HUES64 (cell line): ENCODE results near the gene ADPRHL1. TPM values are rescaled to one million over a fixed set of nuclear protein-coding genes. Genes with fewer than 3 reads are reported as not detected.
A peak's percentile ranks its signal among the peaks of the same experiment; 100 is the strongest.

Experiments used
- H3K27ac ChIP-seq: 2 replicates; pipeline ENCODE4 v1.7.0; 2013; ENCODE audit warnings: low read depth, low read length, inconsistent platforms
- H3K27me3 ChIP-seq: 2 replicates; pipeline ENCODE4 v1.6.1; 2013; ENCODE audit warnings: mild to moderate bottlenecking, low read length; ENCODE audit not compliant: insufficient read depth
- H3K36me3 ChIP-seq: 2 replicates; pipeline ENCODE4 v1.6.1; 2013; ENCODE audit warnings: mild to moderate bottlenecking, low read length; ENCODE audit not compliant: insufficient read depth
- H3K4me1 ChIP-seq: 2 replicates; pipeline ENCODE4 v1.6.1; 2013; ENCODE audit warnings: mild to moderate bottlenecking, low read length, moderate library complexity; ENCODE audit not compliant: insufficient read depth
- H3K4me3 ChIP-seq: 2 replicates; pipeline ENCODE4 v1.5.1; 2013; ENCODE audit warnings: mild to moderate bottlenecking, low read length, moderate library complexity
- H3K9ac ChIP-seq: 2 replicates; pipeline ENCODE4 v1.6.1; 2013; ENCODE audit warnings: mild to moderate bottlenecking, low read depth, low read length
- H3K9me3 ChIP-seq: 2 replicates; pipeline ENCODE4 v1.6.1; 2013; ENCODE audit warnings: low read depth, low read length; ENCODE audit not compliant: insufficient read depth
- WGBS: fragments of 150-250, 120-280 bp; methylation state at CpG from one replicate; pipeline ENCODE4 v1.1.7; 2013; ENCODE audit warnings: missing lambda C conversion rate; 5-methylcytosine and 5-hydroxymethylcytosine counted together
- polyA plus RNA-seq, 2 experiments: library from polyadenylated mRNA; stranded (reverse); fragments of 50-300 nt; gene quantifications; one replicate each; pipeline ENCODE4 v1.2.3, GENCODE V29; 2013

The ADPRHL1 gene
- 0.85 TPM for polyA plus RNA-seq (2013, experiment 1 of 2)
- polyA plus RNA-seq (2013, experiment 2 of 2) = 0.82 TPM

DNA sequence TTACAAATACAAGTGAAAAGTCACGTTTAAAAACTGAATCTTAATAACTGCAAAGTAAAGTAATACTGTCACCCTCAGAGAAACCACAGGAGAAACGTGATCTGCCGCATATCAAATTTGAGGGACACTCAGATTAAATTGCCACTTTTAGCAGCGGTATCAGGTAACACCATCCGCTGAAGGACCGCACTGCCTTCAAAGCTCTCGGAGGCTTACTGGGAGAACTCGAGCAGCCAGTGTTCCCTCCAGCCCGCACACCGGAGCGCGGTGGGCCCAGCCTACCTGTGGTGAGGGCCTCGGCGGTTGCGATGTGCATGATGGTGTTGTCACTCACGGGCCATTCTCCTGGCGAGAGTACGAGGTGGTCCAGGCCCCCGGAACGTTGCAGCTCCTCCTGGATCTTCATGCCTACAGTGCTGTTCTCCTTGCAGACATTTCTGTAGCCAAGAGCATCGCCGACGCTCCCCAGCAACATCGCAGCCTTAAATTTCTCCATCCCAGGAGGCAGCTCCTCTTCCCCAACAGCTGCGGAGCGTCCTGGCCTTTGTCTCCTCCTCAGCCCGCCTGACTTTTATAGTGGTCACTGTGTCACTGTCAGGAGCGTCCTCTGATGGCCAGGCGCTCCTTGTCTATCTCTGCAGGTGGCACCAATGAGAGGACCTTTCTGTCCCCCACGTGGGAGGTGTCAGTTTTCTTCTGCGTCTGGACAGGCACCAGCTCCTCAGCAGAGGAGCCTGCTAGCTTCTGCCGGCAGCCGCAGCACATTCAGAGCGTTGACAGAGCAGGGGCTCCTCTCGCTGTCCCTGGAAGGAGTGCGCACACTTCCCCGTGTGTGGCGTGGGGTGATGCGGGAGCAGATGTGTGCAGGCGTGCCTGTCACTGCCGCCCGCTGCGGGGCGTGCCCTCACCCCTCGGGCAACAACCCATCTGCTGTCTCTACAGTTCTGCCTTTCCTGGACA, at the start of gene ADPRHL1:
Gene ADPRHL1 (minus strand): TSS at position 547 of the 960 bp plus-strand sequence. CDS start 51 bp downstream, at position 496.
- no peak within 1 kb of the TSS for H3K27ac ChIP-seq

DNA sequence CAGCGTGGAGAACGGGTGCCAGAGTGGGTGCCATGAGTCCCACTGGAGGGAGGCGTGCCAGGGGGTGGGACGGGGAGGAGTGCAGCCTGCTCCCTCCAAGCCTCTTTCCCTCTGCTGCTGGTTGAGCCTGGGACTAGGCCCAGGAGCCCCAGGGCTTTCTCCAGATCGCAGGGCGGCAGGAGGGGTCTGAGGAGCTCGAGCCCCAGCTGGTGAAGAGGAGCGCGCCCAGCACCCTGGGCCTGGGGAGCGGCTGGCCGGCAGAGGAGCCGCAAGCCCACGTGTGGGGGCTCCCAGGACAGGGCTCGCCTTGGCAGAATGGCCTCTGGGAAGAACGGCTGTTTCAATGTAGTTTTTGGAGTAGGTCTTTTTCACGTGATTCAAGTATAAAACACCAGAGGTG, 49.4 kb upstream of the ADPRHL1 start:
- no peaks in the 10 kb centered on the region for H3K4me1 ChIP-seq
- no peak overlapping the region for H3K4me3 ChIP-seq
- H3K27me3 ChIP-seq = no peaks in the 10 kb centered on the region
- no peaks in the 10 kb centered on the region for H3K9me3 ChIP-seq
- no peak overlapping the region for H3K9ac ChIP-seq
- peaks cover 87% of the 10 kb centered on the region for H3K36me3 ChIP-seq
- no peak overlapping the region for H3K27ac ChIP-seq
- 96% methylated on average over 15 of the region's 16 CpGs for WGBS

More for the DNA sequence above, at the start of gene ADPRHL1:
- H3K9ac ChIP-seq = no peak within 1 kb of the TSS
- WGBS = 93% methylated on average over 45 of the region's 45 CpGs
- H3K27me3 ChIP-seq = no peaks in the 10 kb centered on the region
- H3K4me1 ChIP-seq = no peaks in the 10 kb centered on the region
- H3K4me3 ChIP-seq = no peak within 1 kb of the TSS
- peaks cover 32% of the 10 kb centered on the region for H3K36me3 ChIP-seq
- no peaks in the 10 kb centered on the region for H3K9me3 ChIP-seq

DNA sequence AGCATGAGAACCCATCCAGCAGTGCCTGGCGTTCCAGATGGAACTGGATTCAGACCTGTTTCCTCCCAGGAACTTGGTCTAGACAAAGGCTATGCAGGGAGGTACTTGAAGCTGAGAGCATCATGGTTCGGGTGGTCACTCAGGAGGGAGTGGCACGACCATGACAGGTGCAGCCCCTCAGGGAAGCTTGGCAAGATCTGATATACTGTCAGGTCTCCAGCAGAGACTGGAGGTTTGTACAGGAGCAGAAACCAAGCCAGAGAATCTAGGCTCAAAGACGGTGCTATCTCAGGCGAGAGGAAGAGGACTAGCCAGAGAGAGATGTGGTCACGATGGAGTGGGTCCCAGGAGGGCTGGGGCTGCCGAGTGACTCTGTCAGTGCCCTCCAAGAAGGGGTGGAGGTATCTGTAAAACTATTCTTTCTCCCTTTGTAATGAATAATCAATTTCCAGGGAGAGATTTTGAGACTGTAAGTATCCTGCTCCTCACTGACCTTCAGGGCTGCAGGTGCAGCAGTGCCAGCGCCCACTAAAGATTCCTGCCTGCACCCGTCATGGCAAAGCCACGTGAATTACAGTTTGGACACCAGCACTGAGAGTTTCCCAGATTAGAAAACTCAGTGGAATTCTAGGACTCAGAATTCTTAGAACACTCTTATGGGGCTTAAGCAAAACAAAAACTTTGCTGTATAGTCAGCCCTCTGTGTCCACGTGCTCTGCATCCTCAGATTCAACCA, 47.4 kb upstream of the ADPRHL1 start:
- Histone ChIP-seq H3K9me3 (no peaks in the 10 kb centered on the region), H3K4me3 (no peak overlapping the region), H3K27me3 (no peaks in the 10 kb centered on the region), H3K4me1 (peaks cover 7% of the 10 kb centered on the region; the same call in 1 of the 2 replicates), H3K27ac (no peak overlapping the region), H3K36me3 (peaks cover 99% of the 10 kb centered on the region), H3K9ac (no peak overlapping the region)
- WGBS = 85% methylated on average over 11 of the region's 11 CpGs

DNA sequence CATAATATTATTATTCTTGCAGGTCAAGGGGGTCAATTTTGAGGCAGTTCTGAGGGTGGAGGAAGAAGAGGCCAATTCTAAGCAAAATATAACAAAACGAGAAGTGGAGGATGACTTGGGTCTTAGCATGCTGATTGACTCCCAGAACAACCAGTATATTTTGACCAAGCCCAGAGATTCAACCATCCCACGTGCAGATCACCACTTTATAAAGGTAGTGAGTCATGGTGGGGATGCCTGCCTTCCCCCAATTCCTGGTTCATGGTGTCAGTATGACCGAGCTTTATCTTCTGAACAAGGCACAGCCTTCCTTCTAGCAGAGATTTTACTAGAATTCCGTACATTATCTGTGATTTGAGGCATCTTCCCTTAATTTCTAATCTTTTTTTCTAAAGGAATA, 46.6 kb upstream of the ADPRHL1 start:
- Histone ChIP-seq H3K27ac (no peak overlapping the region), H3K9ac (no peak overlapping the region), H3K27me3 (no peaks in the 10 kb centered on the region), H3K36me3 (peaks cover 94% of the 10 kb centered on the region), H3K4me3 (no peak overlapping the region), H3K4me1 (peaks cover 15% of the 10 kb centered on the region; the same call in 1 of the 2 replicates), H3K9me3 (no peaks in the 10 kb centered on the region)
- 91% methylated on average over 4 of the region's 4 CpGs for WGBS

DNA sequence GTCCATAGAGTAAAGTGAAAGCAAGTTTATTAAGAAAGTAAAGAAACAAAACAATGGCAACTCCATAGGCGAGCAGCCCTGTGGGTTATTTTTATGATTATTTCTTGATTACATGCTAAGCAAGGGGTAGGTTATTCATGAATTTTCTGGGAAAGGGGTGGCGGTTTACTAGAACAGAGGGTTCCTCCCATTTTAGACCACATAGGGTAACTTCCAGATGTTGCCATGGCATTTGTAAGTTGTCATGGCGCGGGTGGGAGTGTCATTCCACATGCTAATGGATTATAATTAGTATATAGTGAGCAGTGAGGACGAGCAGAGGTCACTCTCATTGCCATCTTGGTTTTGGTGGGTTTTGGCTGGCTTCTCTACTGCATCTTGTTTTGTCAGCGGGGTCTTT, 45.6 kb upstream of the ADPRHL1 start:
- H3K9ac ChIP-seq = no peak overlapping the region
- no peak overlapping the region for H3K27ac ChIP-seq
- H3K4me3 ChIP-seq = no peak overlapping the region
- WGBS = 85% methylated on average over 6 of the region's 6 CpGs
- H3K4me1 ChIP-seq = peaks cover 23% of the 10 kb centered on the region
- H3K36me3 ChIP-seq = peaks cover 83% of the 10 kb centered on the region
- no peaks in the 10 kb centered on the region for H3K9me3 ChIP-seq
- no peaks in the 10 kb centered on the region for H3K27me3 ChIP-seq

DNA sequence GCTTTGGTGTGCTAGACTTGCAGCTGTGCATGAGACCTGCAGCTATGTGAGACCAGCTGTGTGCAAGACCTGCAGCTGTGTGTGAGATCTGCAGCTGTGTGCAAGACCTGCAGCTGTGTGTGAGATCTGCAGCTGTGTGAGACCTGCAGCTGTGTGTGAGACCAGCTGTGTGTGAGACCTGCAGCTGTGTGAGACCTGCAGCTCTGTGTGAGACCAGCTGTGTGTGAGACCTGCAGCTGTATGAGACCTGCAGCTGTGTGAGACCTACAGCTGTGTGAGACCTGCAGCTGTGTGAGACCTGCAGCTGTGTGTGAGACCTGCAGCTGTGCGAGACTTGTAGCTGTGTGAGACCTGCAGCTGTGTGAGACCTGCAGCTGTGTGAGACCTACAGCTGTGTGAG, 43.9 kb upstream of the ADPRHL1 start:
- no peak overlapping the region for H3K9ac ChIP-seq
- H3K36me3 ChIP-seq = peaks cover 66% of the 10 kb centered on the region

DNA sequence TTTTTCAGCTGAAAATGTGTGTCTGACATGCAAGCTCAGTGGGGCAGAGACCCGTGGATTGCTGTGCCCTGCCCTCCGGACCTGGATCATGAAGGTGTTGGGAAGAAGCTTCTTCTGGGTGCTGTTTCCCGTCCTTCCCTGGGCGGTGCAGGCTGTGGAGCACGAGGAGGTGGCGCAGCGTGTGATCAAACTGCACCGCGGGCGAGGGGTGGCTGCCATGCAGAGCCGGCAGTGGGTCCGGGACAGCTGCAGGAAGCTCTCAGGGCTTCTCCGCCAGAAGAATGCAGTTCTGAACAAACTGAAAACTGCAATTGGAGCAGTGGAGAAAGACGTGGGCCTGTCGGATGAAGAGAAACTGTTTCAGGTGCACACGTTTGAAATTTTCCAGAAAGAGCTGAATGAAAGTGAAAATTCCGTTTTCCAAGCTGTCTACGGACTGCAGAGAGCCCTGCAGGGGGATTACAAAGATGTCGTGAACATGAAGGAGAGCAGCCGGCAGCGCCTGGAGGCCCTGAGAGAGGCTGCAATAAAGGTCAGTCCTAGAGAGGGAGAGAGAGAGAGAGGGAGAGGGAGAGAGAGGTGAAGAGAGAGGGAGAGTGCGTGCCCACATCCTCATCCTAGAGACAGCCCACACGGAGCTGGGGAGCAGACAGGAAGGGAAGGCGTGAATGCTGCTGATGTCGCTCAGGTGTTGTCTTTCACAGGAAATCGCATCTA, 42.4 kb upstream of the ADPRHL1 start:
- H3K27me3 ChIP-seq = no peaks in the 10 kb centered on the region
- 0 out of 2 replicates have a peak overlapping the region, but pooled peaks have one; percentile 18 for H3K9ac ChIP-seq
- peak overlapping the region; percentile 40 for H3K4me3 ChIP-seq
- H3K36me3 ChIP-seq = peaks cover 51% of the 10 kb centered on the region
- peaks cover 42% of the 10 kb centered on the region for H3K4me1 ChIP-seq
- no peaks in the 10 kb centered on the region for H3K9me3 ChIP-seq
- H3K27ac ChIP-seq = peak overlapping the region; percentile 38
- WGBS = 23% methylated on average over 25 of the region's 26 CpGs

More for the DNA sequence above, 43.9 kb upstream of the ADPRHL1 start:
- Histone ChIP-seq H3K9me3 (no peaks in the 10 kb centered on the region), H3K27me3 (no peaks in the 10 kb centered on the region), H3K4me1 (peaks cover 37% of the 10 kb centered on the region), H3K4me3 (no peak overlapping the region), H3K27ac (no peak overlapping the region)
- WGBS = 56% methylated on average over 1 of the region's 1 CpG

DNA sequence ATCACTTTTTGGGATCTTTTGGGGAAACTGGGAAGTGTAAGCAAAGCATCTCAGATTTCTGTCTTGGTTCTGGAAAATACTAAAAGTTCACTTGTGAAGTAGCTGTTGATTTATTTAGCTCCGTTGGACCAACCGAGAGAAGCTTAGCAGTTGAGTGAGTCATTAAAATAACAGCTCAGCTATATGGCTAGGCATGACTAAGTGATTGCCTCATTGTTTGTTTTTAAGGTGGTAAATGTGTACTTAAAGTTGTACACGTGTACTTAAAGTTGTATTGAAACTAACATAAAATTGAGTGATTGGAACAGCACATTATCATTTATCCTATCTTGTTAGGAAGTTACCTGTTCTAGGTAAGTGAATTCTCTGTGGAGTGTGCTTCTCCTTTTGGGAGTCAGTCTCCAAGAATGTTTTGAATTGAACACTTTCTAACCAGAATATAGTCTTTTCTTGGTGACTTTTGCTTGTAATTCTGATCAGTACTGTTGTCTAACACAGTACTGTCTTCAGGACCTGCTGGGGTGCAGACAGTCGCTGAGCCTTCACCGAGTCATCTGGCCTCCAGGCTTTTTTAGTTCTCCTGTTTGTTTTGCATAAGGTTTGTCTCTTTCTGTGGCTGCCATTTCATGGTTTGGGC, 40.1 kb upstream of the ADPRHL1 start:
- H3K27me3 ChIP-seq = no peaks in the 10 kb centered on the region
- peak overlapping the region; percentile 10 for H3K4me3 ChIP-seq
- peaks cover 50% of the 10 kb centered on the region for H3K4me1 ChIP-seq
- H3K9me3 ChIP-seq = no peaks in the 10 kb centered on the region
- peaks cover 29% of the 10 kb centered on the region for H3K36me3 ChIP-seq
- peak overlapping the region; percentile 52; the same call in 1 of the 2 replicates for H3K9ac ChIP-seq
- WGBS = 20% methylated on average over 5 of the region's 5 CpGs
- H3K27ac ChIP-seq = peak overlapping the region; percentile 43

DNA sequence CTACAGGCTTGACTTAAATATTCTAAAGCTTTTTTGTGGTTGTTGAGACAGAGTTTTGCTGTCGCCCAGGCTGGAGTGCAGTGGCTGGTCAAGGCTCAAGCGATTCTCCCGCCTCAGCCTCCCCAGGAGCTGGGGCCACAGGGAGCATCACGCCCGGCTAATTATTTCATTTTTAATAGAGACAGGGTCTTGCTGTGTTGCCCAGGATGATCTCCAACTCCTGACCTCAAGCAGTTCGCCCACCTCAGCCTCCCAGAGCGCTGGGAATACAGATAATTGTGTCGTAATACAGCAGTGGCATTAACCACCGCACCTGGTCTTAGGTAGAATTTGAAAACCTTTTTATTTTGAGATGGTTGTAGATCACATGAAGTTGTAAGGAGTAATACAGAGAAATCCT, 38.7 kb upstream of the ADPRHL1 start:
- Histone ChIP-seq H3K36me3 (peaks cover 18% of the 10 kb centered on the region), H3K9ac (peak overlapping the region; percentile 79), H3K9me3 (no peaks in the 10 kb centered on the region), H3K4me1 (peaks cover 54% of the 10 kb centered on the region), H3K4me3 (peak overlapping the region; percentile 71), H3K27ac (no peak overlapping the region), H3K27me3 (no peaks in the 10 kb centered on the region)
- 50% methylated on average over 9 of the region's 9 CpGs for WGBS

DNA sequence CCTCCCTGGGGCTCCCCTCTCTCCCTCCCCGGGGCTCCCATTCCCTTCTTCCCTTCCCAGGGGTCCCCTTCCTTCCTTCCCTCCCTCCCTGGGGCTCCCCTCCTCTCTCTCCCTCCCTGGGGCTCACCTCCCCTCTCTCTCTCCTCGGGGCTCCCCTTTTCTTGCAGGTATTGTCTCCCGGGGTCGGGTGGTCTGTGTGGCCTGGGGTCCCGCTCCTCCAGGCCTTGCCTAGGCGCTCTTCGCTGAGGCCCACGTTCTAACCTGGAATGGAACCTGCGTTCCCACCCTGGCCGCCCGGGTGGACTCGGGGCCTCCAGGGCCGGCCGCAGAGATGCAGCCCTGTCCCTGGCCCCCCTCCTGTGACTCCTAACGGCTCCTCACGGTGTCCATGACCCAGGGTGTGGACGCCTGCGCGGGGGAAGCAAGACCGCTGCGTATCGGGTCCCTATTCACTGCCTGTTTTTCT, 38.2 kb upstream of the ADPRHL1 start:
- peak overlapping the region; percentile 30 for H3K27ac ChIP-seq
- no peaks in the 10 kb centered on the region for H3K9me3 ChIP-seq
- 1% methylated on average over 22 of the region's 22 CpGs for WGBS
- H3K27me3 ChIP-seq = no peaks in the 10 kb centered on the region
- H3K9ac ChIP-seq = peak overlapping the region; percentile 79
- H3K4me3 ChIP-seq = peak overlapping the region; percentile 71
- H3K4me1 ChIP-seq = peaks cover 57% of the 10 kb centered on the region
- H3K36me3 ChIP-seq = peaks cover 15% of the 10 kb centered on the region
